GM12874 (cell line): ENCODE results near the gene FAM20C.

Experiments
- TF ChIP-seq, protein P1 (sequence below): IDR thresholded peaks from 2 replicates; pipeline ENCODE4 v1.5.1; 2011; ENCODE audit warnings: low read depth, mild to moderate bottlenecking, control low read depth, low read length, moderate library complexity; ENCODE audit not compliant: insufficient read depth

The FAM20C gene

DNA sequence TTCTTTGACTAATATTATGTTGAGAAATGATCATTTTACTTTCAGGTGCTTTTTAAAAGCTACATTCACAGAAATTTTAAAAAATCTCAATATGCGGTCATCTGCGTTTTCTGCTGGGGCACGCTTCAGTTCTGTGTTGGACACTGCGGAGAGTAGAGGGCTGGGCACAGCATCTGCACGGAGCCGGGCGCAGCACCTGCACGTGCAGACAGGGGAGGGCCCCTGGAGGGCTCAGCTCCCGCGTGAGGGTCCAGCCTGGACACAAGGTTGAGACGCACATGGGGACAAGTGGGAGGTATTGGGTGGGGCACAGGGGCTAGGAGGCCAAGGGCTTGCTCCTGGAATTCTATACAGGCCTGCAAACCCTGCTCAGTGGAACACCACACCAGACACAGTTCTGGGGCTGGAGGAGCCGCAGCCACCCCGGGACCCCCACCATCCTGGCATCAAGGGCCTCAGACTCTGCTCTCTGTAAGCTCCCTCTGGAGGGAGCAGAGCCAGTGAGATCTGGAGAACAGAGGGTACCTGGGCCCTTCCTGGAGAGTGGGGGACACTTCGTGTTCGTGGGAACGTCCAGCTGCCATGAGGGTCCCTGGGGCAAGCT lies 20.4 kb upstream of the FAM20C start:
- TF ChIP-seq, protein P1, sequence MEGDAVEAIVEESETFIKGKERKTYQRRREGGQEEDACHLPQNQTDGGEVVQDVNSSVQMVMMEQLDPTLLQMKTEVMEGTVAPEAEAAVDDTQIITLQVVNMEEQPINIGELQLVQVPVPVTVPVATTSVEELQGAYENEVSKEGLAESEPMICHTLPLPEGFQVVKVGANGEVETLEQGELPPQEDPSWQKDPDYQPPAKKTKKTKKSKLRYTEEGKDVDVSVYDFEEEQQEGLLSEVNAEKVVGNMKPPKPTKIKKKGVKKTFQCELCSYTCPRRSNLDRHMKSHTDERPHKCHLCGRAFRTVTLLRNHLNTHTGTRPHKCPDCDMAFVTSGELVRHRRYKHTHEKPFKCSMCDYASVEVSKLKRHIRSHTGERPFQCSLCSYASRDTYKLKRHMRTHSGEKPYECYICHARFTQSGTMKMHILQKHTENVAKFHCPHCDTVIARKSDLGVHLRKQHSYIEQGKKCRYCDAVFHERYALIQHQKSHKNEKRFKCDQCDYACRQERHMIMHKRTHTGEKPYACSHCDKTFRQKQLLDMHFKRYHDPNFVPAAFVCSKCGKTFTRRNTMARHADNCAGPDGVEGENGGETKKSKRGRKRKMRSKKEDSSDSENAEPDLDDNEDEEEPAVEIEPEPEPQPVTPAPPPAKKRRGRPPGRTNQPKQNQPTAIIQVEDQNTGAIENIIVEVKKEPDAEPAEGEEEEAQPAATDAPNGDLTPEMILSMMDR = no peak

DNA sequence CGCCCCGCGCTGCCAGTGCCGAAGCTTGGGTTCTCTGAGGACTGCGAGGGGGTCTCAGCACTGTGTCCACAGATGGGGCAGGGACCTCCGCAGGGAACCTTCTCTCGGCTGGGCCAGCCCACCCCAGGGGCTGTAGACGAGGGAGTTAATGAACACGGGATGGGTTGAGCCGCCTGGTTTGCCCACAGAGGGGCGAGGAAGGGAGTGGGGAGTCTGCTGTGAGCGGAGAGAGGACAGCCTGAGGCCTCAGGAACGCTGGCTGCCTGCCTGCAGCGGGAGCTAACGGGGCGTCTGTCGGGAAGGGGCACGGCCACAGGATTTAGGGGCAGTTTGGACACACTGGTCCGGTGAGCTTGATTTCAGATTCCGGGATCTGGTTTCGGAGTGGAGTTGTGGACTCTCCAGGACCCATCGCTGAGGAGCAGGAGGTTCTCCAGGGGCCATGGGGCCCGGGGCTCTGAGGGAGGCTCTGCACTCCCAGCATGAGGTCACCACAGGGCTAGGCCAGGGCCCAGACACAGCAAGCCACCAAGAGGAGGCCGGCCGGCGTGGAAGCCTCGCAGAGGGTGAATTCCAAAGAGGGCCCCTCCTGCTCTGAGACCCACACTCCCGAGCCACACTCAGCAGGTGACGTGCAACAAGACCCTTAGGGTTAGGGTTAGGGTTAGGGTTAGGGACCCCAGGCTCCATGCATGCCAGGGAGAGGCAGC lies 19.0 kb upstream of the FAM20C start:
- TF ChIP-seq, protein P1 = no peak

DNA sequence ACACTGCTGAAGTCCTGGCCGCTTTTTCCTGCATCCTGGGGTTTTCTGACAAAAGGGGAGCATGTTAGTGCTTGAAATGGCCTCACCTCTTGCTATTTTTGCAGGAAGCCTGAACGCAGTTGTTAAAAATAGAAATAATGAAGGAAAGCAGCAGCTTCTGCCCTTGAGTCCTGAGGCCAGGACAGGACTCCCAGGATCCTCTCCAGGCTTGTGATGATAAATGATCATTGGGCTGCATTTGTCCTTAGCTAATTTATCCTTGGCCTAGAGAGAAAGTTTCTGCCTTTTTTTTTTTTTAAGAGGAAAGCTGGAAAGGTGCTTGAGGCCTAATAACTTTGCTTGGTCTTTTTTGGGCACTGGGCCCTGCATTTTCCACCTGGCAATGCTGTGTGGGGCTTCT lies 17.7 kb upstream of the FAM20C start:
- TF ChIP-seq, protein P1 = no peak

DNA sequence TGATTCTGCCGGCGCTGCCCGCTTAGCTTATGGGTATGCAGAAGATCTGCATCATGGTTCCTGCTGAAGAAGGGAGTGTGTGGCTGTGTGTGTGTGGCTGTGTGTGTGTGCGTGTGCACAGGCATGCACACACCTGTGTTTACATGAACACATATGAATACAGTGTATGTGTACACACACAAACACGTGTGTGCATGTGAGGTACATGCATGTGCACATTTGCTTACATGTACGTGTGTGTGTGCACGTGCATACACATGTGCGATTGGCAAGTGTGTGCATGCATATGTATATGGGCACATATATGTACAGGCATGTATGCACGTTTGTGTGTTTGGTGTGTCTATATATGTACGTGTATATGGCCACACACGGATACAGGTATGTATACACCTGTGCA lies 16.4 kb upstream of the FAM20C start:
- TF ChIP-seq, protein P1 = no peak

DNA sequence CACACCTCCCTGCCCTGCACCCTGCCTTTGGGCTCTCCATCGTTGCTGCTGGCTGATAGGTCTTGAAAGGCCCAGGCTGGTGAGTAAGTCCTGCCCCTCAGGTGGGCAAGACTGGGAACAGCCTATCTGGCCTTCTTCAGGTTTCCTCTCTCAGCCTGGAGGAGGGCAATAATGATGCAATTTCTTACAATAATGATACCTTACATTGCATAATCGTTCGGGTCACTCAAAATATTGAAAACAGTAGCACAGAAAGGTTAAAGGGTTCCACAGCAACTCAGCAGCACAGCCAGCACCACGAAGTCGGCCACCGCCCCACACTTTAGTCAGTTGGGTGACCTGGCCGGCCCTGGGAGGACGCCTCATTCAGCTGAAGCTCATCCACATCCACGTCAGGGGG lies 16.0 kb upstream of the FAM20C start:
- TF ChIP-seq, protein P1 = no peak

DNA sequence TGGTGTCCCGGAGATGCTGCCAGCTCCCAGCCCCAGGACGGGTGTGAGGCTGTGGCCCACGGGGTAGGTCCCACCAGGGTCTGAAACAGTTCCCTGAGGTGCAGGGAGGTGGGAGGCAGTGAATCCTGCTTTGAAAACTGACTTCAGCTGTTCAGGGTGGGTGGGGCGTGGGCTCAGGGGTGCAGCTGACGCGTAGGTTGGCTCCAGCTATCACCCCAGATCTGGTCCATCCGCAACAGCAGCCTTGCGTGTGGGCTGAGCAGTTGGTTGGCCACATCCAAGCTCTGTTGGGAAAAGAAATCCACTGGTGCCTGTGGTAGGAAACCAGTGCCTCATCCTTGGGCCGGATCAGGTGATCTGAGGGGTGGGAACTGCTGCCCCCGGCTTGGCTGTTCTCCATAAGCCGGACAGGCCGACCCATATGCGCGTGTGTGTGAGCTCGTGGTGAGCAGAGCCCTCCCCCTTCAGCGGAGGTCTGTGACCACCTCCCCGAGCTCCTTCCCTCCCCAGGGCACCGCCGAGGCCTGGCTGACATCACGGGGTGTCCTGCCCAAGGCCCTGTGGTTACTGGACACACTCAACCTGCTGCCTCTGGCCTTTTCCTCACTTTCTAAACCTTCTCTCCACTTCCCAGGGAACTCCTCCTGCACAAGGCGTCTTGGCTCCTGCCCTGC lies 15.4 kb upstream of the FAM20C start:
- TF ChIP-seq, protein P1 = no peak

DNA sequence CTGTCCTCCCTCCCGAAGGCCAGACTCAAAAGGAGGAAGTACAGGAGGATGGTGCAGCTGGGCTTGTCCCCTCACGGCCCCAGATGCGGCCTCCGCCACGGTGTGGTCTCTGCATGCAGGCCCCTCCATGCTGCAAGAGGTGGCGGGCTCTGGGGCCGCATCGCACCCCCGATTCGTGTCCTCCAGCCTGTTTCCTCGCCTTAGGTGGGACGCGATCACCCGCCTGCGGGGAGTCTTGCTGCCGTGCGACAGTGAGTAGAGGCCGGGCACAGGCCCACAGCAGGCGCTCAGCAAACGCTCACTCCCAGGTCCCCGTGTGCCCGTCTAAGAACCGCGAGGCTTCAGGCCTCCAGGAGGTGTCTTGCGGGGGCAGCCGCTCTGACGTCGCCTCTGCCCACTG lies 13.9 kb upstream of the FAM20C start:
- TF ChIP-seq, protein P1 = no peak
